AG09309 (cell line): ENCODE measurements around the gene SEMA3F.

Source experiments
- DNase-seq: peaks from one replicate; pipeline ENCODE4 v3.0.0-alpha.2; 2010; ENCODE audit warnings: low read depth
- H3K4me3 ChIP-seq: 2 replicates; pipeline ENCODE4 v1.5.1; 2011; ENCODE audit warnings: mild to moderate bottlenecking, low read depth, low read length, moderate library complexity; ENCODE audit not compliant: control insufficient read depth
- CTCF ChIP-seq: IDR thresholded peaks from 2 replicates; pipeline ENCODE4 v1.5.1; 2011; ENCODE audit warnings: mild to moderate bottlenecking, low read depth, low read length, inconsistent platforms; ENCODE audit not compliant: insufficient read depth, control insufficient read depth; ENCODE audit errors: missing control alignments

The SEMA3F gene

GRCh38 chr3:50139308-50139707 is 15.8 kb upstream of the SEMA3F start:
- DNase-seq, result no peak
- no peak for TF ChIP-seq CTCF
- no peak overlapping the region for H3K4me3 ChIP-seq

- no peak for DNase-seq
- TF ChIP-seq CTCF, result no peak
- no peak overlapping the region for H3K4me3 ChIP-seq
These were observed 15.3 kb upstream of the SEMA3F start for GRCh38 chr3:50139718-50140423.

GRCh38 chr3:50140990-50141389 is 14.1 kb upstream of the SEMA3F start:
- no peak for TF ChIP-seq CTCF

GRCh38 chr3:50146316-50146901 is 8.7 kb upstream of the SEMA3F start:
- TF ChIP-seq CTCF, result no peak
- no peak overlapping the region for H3K4me3 ChIP-seq
- no peak for DNase-seq

More at GRCh38 chr3:50140990-50141389, 14.1 kb upstream of the SEMA3F start:
- H3K4me3 ChIP-seq, result no peak overlapping the region
- DNase-seq, result no peak

GRCh38 chr3:50147016-50147415 is 8.1 kb upstream of the SEMA3F start:
- no peak for DNase-seq
- H3K4me3 ChIP-seq, result no peak overlapping the region
- no peak for TF ChIP-seq CTCF

- DNase-seq, result no peak
- no peak for TF ChIP-seq CTCF
- H3K4me3 ChIP-seq, result no peak overlapping the region
These were observed 7.7 kb upstream of the SEMA3F start for GRCh38 chr3:50147447-50147846.
